Anterior cingulate cortex (tissue), 58 donors: Measurements from ENCODE around the gene CASP2.
A peak's percentile ranks its signal among the peaks of the same experiment; 100 is the strongest.

Experiments used
- DNase-seq, 58 donors: peaks; one replicate each; lab custom pipeline; 2025; lab: John Stamatoyannopoulos, UW

The CASP2 gene

DNA sequence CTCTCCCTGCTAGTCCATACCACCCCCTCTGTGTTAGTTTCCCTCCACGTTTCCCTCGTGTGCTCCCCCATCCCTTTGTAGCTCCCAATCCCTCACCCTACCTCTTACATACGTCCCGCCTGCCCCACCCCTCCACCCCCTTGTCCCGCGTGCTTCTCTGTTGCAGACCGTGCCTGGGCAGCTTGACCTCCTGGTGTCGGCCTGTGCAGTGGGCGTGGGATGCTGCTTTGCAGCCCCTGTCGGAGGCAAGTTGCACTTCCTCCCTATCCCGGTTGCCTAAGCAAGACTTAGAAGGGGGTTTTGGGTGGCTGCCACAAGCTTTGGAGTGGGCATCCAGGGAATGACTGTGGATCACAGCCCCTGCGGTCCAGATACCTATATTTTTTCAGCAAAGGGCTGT lies 35.5 kb downstream of the CASP2 start:
- no peak for DNase-seq

DNA sequence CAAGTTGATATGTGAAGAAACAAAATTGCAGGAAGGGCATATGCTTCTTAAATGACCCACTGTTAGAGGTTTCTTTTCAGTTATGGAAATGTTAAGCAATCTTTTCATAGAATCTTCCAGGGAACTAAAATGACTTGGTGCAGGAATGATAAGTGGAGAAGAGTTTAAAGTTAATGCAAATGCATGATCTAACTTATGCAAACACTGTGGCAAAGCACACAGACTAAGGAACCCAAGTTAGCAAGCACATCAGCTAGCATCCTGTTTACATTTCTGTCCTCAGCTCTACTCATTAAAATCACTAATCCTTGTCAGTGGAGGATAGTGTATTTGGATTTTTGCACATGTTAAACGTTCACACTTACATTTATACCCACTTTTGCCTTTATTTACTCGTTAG lies 37.1 kb downstream of the CASP2 start:
- DNase-seq: no peak

DNA sequence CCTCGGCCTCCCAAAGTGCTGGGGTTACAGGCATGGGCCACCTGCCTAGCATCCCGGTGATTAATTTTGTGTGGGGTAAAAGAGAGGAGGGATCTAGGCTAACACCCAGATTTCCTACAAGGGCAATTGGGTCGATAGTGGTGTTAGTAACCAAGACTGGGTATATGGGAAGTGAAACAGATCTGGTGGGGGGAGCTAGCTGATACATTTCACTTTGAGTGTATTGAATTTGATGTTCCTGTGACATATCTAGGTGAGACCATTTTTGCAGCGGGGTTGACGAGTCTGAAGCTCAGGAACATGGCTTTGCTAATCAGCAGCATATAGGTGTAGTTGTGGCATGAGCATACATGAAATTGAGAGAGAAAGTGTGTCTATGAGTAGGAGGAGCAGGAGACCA lies 39.8 kb downstream of the CASP2 start:
- no peak for DNase-seq

DNA sequence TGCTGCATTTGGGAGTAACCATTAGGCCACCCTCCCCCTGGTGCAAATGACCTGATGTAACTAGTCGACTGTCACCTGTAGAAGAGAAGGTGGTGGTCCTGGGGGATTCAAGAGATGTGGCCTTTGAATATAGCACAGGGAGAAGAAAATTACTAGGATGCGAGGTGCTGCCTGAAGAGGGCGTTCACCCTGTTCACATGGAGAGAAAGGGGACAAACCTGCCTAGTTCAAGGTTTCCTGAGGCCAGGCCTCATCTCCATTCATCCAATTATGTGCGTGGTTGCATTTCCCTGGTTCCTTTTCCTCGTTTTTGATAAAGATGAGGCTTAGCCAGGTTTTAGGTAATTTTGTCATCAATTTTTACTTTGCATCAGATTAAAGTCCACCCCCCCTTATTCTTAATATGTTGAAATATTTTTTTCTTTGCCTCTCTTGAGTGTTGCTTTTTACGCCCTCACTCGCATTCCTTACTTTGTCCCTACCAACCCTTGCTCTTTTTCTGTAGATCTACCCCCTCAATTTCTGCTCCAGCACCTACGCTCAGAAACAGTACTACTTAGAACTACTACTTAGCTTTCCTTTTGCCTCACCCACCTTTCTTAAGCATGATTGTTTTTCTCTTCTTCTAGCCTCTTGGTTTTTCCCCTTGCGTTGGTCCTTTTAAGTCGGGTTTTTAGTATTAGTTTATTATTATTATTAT lies 41.5 kb downstream of the CASP2 start:
- DNase-seq: no peak

DNA sequence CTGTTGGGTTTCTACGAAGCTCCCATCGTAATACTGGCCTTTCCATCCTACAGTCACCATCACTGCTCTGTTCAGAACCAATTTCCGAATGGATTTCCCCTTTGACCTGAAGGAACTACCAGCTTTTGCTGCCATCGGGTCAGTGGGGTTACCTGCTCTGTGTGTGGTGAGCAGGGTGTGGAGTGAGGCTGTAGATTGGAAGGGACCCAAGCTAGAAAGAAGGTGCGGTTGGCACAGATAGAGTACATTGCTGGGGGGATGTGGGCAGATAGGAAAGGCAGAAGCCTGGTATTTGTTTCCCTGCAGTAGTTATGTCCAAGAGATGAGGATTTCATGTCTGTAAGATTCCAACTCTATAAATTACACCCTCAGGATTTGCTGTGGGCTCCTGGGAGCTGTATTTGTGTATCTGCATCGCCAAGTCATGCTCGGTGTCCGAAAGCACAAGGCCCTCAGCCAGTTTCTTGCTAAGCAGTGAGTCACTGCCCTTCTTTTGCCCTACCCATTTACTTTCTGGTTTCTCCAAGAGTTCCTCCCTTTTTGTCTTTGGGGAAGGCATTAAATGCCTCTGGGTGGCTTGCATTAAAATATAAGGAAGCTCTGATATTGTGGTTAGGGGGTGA lies 43.1 kb downstream of the CASP2 start:
- no peak for DNase-seq

DNA sequence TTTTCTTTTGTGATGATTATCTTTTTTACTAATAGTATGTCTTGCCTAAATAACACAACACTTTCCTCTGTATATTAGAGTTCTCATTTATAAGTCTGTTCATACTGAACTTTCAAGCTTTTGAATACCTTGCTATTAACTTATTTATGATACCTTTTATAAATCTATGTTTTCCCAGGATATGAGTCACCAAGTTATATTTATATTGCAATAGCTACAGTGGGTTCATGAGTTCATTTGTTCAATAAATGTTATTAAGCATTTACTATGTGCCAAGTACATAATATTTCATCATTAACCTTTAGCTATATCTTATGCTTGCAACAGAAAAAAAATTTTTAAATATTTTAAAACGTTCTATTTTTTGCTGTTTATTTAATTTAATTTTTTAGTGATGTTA lies 46.1 kb downstream of the CASP2 start:
- DNase-seq: no peak

DNA sequence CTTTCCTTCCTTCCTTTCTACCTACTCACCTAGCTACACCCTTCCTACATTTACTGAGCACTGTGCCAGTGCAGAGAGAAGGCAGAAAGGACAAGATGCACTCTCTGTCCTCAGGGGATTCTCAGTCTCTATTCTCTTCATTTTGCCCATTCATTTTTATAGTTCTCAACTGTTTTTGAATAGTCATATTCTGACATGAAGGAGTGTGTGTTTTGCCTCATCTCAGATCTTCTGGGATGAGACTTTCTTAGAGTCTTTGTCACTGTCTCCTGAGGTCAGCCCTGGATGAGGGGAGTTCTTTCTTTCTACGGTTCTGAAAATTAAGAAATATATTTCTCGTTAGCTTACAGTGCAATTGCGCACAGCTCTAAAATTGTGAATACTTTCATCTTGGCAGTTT lies 49.1 kb downstream of the CASP2 start:
- DNase-seq: no peak

DNA sequence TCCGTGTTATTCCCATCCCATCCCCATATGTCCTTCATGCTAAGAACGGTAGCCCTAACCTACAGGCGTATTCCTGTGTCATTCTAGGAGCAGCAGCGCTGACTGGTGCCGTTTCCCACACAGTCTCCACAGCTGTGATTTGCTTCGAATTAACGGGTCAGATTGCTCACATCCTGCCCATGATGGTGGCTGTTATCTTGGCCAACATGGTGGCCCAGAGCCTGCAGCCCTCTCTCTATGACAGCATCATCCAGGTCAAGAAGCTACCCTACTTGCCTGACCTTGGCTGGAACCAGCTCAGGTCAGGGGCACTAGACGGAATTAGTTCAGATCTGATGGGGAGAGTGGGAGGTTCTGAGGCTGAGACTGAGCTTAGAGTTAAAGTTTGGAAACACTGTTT lies 53.7 kb downstream of the CASP2 start:
- DNase-seq: no peak

DNA sequence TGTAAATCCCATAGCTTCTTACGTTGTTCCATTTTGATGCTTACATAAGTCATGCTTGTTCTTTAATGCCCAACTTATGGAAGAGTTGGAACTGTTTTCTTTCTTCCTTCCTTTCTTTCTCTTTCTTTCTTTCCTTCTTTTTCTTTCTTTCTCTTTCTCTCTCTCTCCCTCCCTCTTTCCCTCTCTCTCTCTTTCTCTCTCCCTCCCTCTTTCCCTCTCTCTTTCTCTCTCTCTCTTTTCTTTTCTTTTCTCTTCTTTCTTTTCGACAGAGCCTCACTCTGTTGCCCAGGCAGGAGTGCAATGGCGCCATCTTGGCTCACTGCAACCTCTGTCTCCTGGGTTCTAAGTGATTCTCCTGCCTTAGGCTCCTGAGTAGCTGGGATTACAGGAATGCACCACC lies 55.4 kb downstream of the CASP2 start:
- DNase-seq: no peak

DNA sequence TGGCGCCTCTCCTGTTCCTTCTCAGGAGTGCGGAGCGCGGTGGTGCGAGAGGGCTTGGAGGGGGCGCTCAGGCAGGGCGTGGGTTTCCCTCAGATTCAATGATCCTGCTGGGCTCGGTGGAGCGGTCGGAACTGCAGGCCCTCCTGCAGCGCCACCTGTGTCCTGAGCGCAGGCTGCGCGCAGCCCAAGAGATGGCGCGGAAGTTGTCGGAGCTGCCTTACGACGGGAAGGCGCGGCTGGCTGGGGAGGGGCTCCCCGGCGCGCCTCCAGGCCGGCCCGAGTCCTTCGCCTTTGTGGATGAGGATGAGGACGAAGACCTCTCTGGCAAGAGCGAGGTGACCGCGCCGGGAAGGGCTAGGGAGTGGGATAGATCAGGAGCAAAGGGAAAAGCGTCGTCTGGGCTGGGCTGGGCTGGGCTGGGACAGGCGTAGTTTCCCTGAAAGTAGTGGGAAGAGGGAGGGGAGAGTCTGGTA lies 57.3 kb downstream of the CASP2 start:
- DNase-seq: peak in 3 of 58 donors; percentile 11 to 22 (median 12)

DNA sequence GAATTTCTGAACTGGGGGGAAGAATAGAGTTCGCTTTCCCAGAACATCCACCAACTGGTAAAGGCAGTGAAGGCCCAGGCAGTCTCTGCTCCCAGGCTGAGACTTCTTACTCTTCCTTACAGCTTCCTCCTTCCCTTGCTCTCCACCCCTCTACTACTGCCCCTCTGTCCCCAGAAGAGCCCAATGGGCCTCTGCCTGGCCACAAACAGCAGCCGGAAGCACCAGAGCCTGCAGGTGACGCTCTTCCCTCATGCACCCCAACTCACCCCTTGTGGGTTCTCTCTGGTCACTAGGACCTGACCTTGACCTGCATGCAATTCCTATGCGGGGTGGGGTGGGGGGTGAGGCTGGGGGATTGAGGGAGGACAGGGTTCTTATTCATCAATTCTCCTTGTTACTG lies 57.9 kb downstream of the CASP2 start:
- DNase-seq: no peak

DNA sequence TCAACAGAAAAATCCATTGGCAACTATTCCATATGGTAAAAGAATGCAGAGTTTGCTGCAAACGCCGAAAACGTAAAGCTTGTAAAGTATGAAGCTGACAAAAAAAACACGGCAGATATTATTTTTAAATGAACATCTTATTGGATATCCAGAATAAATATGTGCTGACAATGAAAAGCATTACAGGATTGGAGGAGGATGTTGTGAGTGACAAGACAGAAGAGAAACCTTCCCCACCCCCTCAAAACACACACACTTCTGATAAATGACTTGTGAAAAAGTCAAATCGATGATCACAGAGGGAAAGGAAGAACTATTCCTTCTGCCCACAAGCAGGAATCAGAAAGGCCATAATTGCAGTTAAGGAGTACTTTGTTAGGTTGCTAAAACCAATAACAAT lies 59.8 kb downstream of the CASP2 start:
- DNase-seq: no peak

DNA sequence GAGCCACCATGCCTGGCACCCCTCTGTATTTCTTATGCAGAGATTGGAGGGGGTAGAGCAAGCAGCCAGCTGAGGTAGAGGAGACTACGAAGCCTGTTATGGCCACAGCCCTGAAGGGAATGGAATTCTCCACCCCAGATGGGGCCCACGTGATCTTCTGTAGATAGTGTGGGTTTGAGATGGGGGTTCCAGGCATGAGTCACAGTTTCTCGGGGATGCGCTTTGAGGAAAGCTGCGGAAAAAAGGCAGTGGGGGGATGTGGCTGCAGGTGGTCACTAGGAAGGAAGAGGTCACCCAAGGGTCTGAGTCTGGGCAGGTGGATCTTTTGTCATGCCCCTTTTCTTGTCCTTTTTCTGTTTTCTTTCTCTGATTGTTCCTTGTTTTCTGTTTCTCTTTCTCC lies 62.9 kb downstream of the CASP2 start:
- peak in 17 of 58 donors; percentile 11 to 73 (median 45) for DNase-seq

DNA sequence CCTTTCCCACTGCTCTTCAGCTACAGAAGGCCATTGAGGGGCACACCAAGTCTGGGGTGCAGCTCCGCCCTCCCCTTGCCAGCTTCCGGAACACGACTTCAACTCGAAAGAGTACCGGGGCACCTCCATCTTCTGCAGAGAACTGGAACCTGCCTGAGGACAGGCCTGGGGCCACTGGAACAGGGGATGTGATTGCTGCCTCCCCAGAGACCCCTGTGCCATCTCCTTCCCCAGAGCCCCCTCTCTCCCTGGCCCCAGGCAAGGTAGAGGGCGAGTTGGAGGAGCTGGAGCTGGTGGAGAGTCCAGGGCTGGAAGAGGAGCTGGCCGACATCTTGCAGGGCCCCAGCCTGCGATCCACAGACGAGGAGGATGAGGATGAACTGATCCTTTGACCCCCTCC lies 63.4 kb downstream of the CASP2 start:
- no peak for DNase-seq

DNA sequence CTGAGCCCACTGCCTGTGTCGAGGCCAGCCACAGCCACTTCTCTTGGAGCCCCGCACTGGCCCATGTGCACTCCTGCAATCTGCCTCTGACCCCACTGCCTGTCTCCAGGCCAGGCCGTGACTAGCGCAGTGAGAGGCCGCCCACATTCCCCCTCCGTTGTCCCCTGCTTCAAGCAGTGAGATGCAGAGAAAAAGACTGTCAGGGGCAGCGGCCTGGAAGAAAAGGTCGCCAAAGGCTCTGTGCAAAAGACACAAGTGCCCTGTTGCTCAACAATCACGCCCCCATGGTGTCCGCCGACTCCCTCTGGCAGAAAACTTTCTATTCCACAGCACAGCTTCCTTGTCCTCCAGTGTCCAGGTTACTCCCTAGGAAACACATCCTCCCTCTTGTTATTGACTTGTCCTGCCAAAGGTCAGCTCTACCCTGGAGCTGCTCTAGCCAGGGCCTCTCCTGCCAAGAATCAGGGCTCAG lies 64.4 kb downstream of the CASP2 start:
- DNase-seq: no peak

DNA sequence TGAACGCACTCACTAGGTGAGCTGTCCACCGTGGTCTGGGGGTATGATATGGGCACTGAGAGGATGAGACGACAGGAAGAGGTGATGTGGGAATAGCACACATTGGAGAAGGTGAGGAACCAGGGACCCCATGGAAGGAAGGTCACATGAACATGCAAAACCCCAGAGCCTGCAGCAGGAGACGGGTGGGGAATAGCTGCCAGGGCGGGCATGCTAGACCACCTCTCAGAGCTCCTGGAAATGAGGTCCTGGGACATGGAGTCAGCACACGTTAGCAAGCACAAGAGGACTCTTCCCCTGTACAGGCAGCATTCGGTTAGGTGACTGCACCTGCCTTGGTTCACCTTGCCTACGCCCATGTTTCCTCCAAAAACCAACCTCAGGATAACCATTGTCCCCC lies 66.2 kb downstream of the CASP2 start:
- no peak for DNase-seq

DNA sequence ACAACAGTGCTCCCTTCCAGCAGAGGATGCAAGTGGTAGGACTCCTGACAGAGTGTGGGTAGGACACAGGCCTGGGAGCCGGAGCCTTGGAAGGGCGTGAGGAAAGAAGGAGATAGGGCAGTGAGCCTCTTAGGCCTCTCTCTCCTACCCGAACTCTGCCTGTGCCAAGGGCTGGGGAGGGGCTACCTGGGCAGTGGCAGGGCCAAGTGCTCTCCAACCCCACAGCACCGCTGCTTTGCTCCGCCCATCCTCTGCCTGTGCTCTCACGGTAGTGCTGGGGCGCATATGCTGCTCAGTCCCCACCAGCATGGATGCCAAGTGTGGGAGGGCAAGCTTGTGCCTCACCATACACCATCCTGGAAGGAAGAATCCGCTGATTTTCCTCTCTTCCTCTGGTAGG lies 66.8 kb downstream of the CASP2 start:
- no peak for DNase-seq

DNA sequence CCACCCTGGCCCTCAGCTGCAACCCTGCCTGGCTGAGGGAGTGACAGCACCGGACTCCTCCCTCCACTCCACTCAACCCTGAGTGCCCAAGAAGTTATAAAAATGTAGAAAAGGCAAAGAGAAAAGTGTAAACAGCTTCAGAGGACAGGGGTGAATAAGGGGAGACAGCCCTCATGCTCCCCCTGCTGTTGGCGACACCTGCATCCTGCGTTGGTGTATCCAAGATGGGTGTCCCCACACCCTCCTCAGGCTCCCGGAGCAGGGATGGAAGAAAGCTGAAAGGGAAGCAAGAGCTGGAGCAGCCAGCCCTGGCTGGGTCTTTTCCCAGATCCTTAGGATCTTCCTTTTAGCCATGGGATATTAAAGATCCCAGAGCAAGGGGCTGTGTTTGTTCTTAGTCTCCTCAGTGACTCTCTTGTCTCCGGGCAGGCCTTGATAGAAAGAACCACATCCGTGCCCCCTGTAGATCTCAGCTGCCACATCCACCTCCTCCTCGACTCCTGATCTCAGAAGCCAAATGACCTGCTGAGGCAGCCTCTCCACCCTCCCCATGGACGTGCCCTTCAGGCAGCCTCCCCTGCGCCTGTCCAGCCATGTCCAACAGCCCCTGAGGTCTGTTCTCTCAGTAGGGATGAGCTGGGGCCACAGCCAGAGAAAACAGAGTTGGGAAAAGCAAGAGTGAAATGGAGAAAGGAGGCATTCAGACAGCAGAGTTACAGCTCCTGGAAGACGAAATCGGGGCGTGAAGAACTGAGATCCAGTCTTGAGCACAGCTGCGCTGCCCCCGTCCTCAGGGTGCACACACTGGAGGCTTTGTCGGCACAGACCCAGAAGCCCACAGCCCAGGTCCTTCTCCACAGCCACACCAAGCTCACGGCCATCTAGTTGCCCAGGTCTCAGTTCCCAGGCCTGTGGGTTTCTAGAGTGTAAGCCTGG lies 67.6 kb downstream of the CASP2 start:
- no peak for DNase-seq

DNA sequence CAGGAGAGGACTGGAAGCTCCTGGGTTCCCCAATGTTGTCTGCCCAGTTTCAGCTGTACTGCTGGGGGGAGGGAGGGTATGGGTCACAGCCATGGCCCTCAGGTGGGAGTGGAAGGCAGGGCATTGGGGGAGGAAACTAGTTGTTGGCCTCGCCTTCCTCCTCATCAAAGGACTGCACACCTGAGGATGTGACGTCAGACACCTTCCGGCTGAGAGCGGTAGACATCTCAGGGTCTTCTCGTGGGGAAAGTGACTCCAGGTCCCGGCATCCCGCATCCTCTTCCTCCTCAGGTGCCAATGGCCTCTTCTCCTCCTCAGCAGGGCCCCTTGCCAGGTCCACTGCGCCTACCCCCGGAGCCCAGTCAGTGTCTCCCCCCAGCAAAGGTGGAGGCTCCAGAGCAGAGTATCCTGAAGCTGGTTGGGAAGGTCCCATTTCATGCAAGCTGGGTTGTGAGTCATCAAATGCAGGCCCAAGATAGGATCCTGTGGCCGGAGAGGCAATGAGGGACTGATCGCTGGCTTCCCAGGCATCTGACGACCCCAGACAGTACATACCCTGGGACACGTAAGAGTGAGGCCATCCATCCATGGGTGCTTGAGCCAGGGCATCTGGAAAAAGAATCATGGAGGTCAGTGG lies 68.4 kb downstream of the CASP2 start:
- DNase-seq: no peak
